ENCODE measurements around the gene DCTD.

Gene DCTD

GRCh38 chr4:182884040-182884439 lies 33.1 kb downstream of the DCTD start:
- Histone ChIP-seq H3K79me2 (ENCODE audit: insufficient read depth, low read depth) (no peaks in the 10 kb centered on the region), H4K20me1 (ENCODE audit: insufficient read depth) (no peaks in the 10 kb centered on the region), H3K9ac (no peak overlapping the region), H3K27ac (no peak overlapping the region), H3K27me3 (ENCODE audit: insufficient read depth, low read depth) (no peaks in the 10 kb centered on the region), H2AFZ (ENCODE audit: low read depth) (no peak overlapping the region), H3K4me3 (IDR thresholded peaks at IDR 0.05; ENCODE audit: insufficient read depth, low read depth, low read length) (no peak overlapping the region), H3K36me3 (ENCODE audit: insufficient read depth) (peaks cover 5% of the 10 kb centered on the region; the same call in 1 of the 2 replicates), H3K4me1 (ENCODE audit: low read depth, poor library complexity, severe bottlenecking) (no peaks in the 10 kb centered on the region), H3K4me2 (no peak overlapping the region)
- TF ChIP-seq, protein P1, sequence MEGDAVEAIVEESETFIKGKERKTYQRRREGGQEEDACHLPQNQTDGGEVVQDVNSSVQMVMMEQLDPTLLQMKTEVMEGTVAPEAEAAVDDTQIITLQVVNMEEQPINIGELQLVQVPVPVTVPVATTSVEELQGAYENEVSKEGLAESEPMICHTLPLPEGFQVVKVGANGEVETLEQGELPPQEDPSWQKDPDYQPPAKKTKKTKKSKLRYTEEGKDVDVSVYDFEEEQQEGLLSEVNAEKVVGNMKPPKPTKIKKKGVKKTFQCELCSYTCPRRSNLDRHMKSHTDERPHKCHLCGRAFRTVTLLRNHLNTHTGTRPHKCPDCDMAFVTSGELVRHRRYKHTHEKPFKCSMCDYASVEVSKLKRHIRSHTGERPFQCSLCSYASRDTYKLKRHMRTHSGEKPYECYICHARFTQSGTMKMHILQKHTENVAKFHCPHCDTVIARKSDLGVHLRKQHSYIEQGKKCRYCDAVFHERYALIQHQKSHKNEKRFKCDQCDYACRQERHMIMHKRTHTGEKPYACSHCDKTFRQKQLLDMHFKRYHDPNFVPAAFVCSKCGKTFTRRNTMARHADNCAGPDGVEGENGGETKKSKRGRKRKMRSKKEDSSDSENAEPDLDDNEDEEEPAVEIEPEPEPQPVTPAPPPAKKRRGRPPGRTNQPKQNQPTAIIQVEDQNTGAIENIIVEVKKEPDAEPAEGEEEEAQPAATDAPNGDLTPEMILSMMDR (conservative IDR thresholded peaks at IDR 0.05; ENCODE audit: low read depth, low read length) = no peak

- Histone ChIP-seq H4K20me1 (ENCODE audit: insufficient read depth) (no peaks in the 10 kb centered on the region), H3K27ac (no peak overlapping the region), H3K4me3 (IDR thresholded peaks at IDR 0.05; ENCODE audit: insufficient read depth, low read depth, low read length) (no peak overlapping the region), H3K79me2 (ENCODE audit: insufficient read depth, low read depth) (no peaks in the 10 kb centered on the region), H3K36me3 (ENCODE audit: insufficient read depth) (peaks cover 2% of the 10 kb centered on the region; the same call in 1 of the 2 replicates), H2AFZ (ENCODE audit: low read depth) (no peak overlapping the region), H3K4me1 (ENCODE audit: low read depth, poor library complexity, severe bottlenecking) (no peaks in the 10 kb centered on the region), H3K9ac (no peak overlapping the region), H3K4me2 (no peak overlapping the region), H3K27me3 (ENCODE audit: insufficient read depth, low read depth) (no peaks in the 10 kb centered on the region)
- TF ChIP-seq, protein P1 (conservative IDR thresholded peaks at IDR 0.05; ENCODE audit: low read depth, low read length) = no peak
Measured at GRCh38 chr4:182883351-182883750, 33.8 kb downstream of the DCTD start.

GRCh38 chr4:182881914-182882313 lies 35.3 kb downstream of the DCTD start:
- Histone ChIP-seq H3K36me3 (ENCODE audit: insufficient read depth) (no peaks in the 10 kb centered on the region), H4K20me1 (ENCODE audit: insufficient read depth) (no peaks in the 10 kb centered on the region), H3K27me3 (ENCODE audit: insufficient read depth, low read depth) (no peaks in the 10 kb centered on the region), H3K4me2 (no peak overlapping the region), H3K4me1 (ENCODE audit: low read depth, poor library complexity, severe bottlenecking) (no peaks in the 10 kb centered on the region), H3K27ac (no peak overlapping the region), H3K9ac (no peak overlapping the region), H3K79me2 (ENCODE audit: insufficient read depth, low read depth) (no peaks in the 10 kb centered on the region), H3K4me3 (IDR thresholded peaks at IDR 0.05; ENCODE audit: insufficient read depth, low read depth, low read length) (no peak overlapping the region), H2AFZ (ENCODE audit: low read depth) (no peak overlapping the region)
- TF ChIP-seq, protein P1 (conservative IDR thresholded peaks at IDR 0.05; ENCODE audit: low read depth, low read length) = no peak

DNA sequence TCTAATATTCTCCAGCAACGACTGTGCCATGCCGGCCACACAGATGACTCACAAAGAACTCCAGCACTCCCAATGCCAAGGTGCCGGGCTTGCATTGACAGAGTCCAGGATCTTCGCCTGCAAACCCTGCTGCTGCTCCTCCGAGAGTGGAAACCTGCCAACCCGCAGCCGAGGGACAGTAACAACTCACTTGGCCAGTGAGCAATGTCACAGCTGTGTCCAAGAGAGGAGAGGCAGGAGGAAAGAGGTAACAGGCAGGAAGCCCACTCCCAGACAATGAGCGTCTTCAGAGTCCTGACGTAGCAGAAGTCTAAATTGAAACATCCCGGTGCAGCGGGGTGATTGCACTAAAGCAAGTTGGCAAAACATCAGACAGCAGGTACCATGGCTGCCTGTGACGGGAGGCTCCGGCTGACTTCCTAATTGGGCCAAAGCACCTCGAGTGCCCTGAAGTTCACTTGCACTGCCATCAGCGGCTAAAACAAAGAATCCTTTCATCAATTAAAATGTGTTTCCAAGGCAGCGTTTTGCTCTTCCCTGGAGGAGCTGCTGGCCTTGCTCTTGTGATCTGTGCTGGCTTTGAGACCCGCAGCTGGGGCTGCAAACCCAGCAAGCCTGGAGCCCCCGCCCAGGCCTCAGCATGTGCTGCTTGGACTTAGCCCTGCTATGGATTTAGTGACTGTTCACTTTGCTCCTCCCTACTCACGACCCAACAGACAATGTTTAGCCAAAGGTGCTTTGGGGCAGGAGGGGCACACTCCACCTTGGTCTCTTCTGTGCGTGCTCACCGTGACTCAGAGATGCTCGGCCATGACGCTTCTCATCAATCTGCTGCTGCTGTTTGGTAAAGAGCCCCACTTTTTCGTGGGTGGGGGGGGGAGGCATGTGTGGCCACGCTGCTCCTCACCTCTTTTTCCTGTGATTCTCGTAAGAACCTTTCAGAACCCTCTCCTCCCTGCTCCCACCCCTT lies 36.5 kb downstream of the DCTD start:
- no peaks in the 10 kb centered on the region for H3K79me2 ChIP-seq (ENCODE audit: insufficient read depth, low read depth)
- H3K4me1 ChIP-seq (ENCODE audit: low read depth, poor library complexity, severe bottlenecking) = no peaks in the 10 kb centered on the region
- no peak overlapping the region for H3K4me2 ChIP-seq
- no peak overlapping the region for H3K9ac ChIP-seq
- TF ChIP-seq, protein P1 (conservative IDR thresholded peaks at IDR 0.05; ENCODE audit: low read depth, low read length) = no peak
- no peaks in the 10 kb centered on the region for H3K36me3 ChIP-seq (ENCODE audit: insufficient read depth)
- H4K20me1 ChIP-seq (ENCODE audit: insufficient read depth) = no peaks in the 10 kb centered on the region
- no peak overlapping the region for H3K27ac ChIP-seq
- no peak overlapping the region for H2AFZ ChIP-seq (ENCODE audit: low read depth)
- no peak overlapping the region for H3K4me3 ChIP-seq (IDR thresholded peaks at IDR 0.05; ENCODE audit: insufficient read depth, low read depth, low read length)
- H3K27me3 ChIP-seq (ENCODE audit: insufficient read depth, low read depth) = no peaks in the 10 kb centered on the region
